ENCODE results near the gene TM4SF1. TPM values are rescaled to one million over a fixed set of nuclear protein-coding genes. Genes with fewer than 3 reads are reported as not detected.

TM4SF1 gene
- total and polyA plus RNA-seq, 10 donors = 31.0 to 260 (median 123) TPM

- Histone ChIP-seq H3K36me3 (no peaks in the 10 kb centered on the region), H3K9me3 (no peaks in the 10 kb centered on the region), H3K27me3 (replicated peaks in 1 of 7) (no peaks in the 10 kb centered on the region), H3K27ac (no peak overlapping the region), H3K4me1 (no peaks in the 10 kb centered on the region), H3K4me3 (no peak overlapping the region)
- DNase-seq = no peak
- TF ChIP-seq CTCF (IDR thresholded peaks at IDR 0.05 in 8 of 11, conservative IDR thresholded peaks at IDR 0.05 in 3 of 11) = no peak
- no peak for TF ChIP-seq POLR2AphosphoS5 (IDR thresholded peaks at IDR 0.05)
- no peak for TF ChIP-seq POLR2A (IDR thresholded peaks at IDR 0.05)
- WGBS, 5 donors = 76 to 83% (median 80%) methylated on average over 3 of the region's 3 CpGs
- intact Hi-C loops (cut with DNase I; ENCODE audit: low total_unique reads) = no loop called here
Observed at GRCh38 chr3:149401212-149401925, 23.9 kb upstream of the TM4SF1 start.

- no peaks in the 10 kb centered on the region for H3K9me3 ChIP-seq
- H3K4me1 ChIP-seq = no peaks in the 10 kb centered on the region
- intact Hi-C loops (cut with DNase I; ENCODE audit: low total_unique reads) = no loop called here
- no peak for DNase-seq
- no peak overlapping the region for H3K27ac ChIP-seq
- no peak overlapping the region for H3K4me3 ChIP-seq
- H3K27me3 ChIP-seq (replicated peaks in 1 of 7) = no peaks in the 10 kb centered on the region
- TF ChIP-seq CTCF (IDR thresholded peaks at IDR 0.05 in 8 of 11, conservative IDR thresholded peaks at IDR 0.05 in 3 of 11) (no peak), POLR2AphosphoS5 (IDR thresholded peaks at IDR 0.05) (no peak), POLR2A (IDR thresholded peaks at IDR 0.05) (no peak)
- no peaks in the 10 kb centered on the region for H3K36me3 ChIP-seq
Observed at GRCh38 chr3:149400645-149401044, 23.2 kb upstream of the TM4SF1 start.

GRCh38 chr3:149398296-149398695, 20.8 kb upstream of the TM4SF1 start:
- Histone ChIP-seq H3K27me3 (replicated peaks in 1 of 7) (no peaks in the 10 kb centered on the region), H3K36me3 (no peaks in the 10 kb centered on the region), H3K4me1 (peaks cover 0 to 11% (median 8%) of the 10 kb centered on the region in 6 donors), H3K9me3 (no peaks in the 10 kb centered on the region), H3K4me3 (no peak overlapping the region), H3K27ac (no peak overlapping the region)
- no peak for TF ChIP-seq POLR2A (IDR thresholded peaks at IDR 0.05)
- no peak for TF ChIP-seq CTCF (IDR thresholded peaks at IDR 0.05 in 8 of 11, conservative IDR thresholded peaks at IDR 0.05 in 3 of 11)
- TF ChIP-seq POLR2AphosphoS5 (IDR thresholded peaks at IDR 0.05) = no peak
- WGBS, 5 donors = 90 to 100% (median 93%) methylated on average over 1 of the region's 1 CpG
- no peak for DNase-seq
- intact Hi-C loops (cut with DNase I; ENCODE audit: low total_unique reads) = loop anchor here (10.0 kb wide), 1 partner anchor 77 kb away; the partner anchor contains the start of gene TM4SF4

GRCh38 chr3:149397528-149397927, 20.1 kb upstream of the TM4SF1 start:
- Histone ChIP-seq H3K4me1 (peaks cover 0 to 15% (median 11%) of the 10 kb centered on the region in 6 donors), H3K27me3 (replicated peaks in 1 of 7) (no peaks in the 10 kb centered on the region), H3K27ac (no peak overlapping the region), H3K4me3 (no peak overlapping the region), H3K36me3 (no peaks in the 10 kb centered on the region), H3K9me3 (no peaks in the 10 kb centered on the region)
- DNase-seq = no peak
- intact Hi-C loops (cut with DNase I; ENCODE audit: low total_unique reads) = loop anchor here (10.0 kb wide), 1 partner anchor 77 kb away; the partner anchor contains the start of gene TM4SF4
- TF ChIP-seq POLR2AphosphoS5 (IDR thresholded peaks at IDR 0.05) (no peak), POLR2A (IDR thresholded peaks at IDR 0.05) (no peak), CTCF (IDR thresholded peaks at IDR 0.05 in 8 of 11, conservative IDR thresholded peaks at IDR 0.05 in 3 of 11) (no peak)
- 50 to 68% (median 60%) methylated on average over 3 of the region's 3 CpGs for WGBS, 5 donors

All from spleen (tissue), 11 donors.